HepG2 (cell line): Measurements from ENCODE around the gene APOC3. TPM values are rescaled to one million over a fixed set of nuclear protein-coding genes. Genes with fewer than 3 reads are reported as not detected.
A peak's percentile ranks its signal among the peaks of the same experiment; 100 is the strongest.

ENCODE experiments used
- ARID2 ChIP-seq: sonication (generic); formaldehyde crosslinking; IDR thresholded peaks from 2 replicates; pipeline ENCODE4 v1.8.1; 2022; ENCODE audit warnings: mild to moderate bottlenecking, missing genetic modification reagents, borderline replicate concordance
- FIP1L1 ChIP-seq: fragments of 200-400 bp; formaldehyde crosslinking; IDR thresholded peaks from 2 replicates; pipeline ENCODE4 v1.6.1; 2018; ENCODE audit warnings: low read depth, mild to moderate bottlenecking, low read length, moderate library complexity, borderline replicate concordance; ENCODE audit not compliant: insufficient read depth
- ISX ChIP-seq: sonication (generic); formaldehyde crosslinking; conservative IDR thresholded peaks from 2 replicates; pipeline ENCODE4 v1.5.0; 2020; ENCODE audit warnings: missing genetic modification reagents
- JARID2 ChIP-seq: sonication (generic); formaldehyde crosslinking; IDR thresholded peaks from 2 replicates; pipeline ENCODE4 v1.8.1; 2023; ENCODE audit warnings: missing genetic modification reagents, inconsistent platforms; ENCODE audit not compliant: insufficient replicate concordance
- JUND ChIP-seq: sonication (generic); formaldehyde crosslinking; IDR thresholded peaks from 2 replicates; pipeline ENCODE4 v1.8.0; 2022; ENCODE audit warnings: mild to moderate bottlenecking, missing genetic modification reagents
- MBNL3 ChIP-seq: fragments of 250-450 bp; sonication (Bioruptor Pico); conservative IDR thresholded peaks from 2 replicates; pipeline ENCODE4 v1.8.0; 2022; ENCODE audit warnings: mild to moderate bottlenecking, inconsistent platforms
- SMARCE1 ChIP-seq: fragments of 450-650 bp; IDR thresholded peaks from 2 replicates; pipeline ENCODE4 v1.6.1; 2017; ENCODE audit warnings: borderline replicate concordance
- SPEN ChIP-seq: sonication (generic); formaldehyde crosslinking; IDR thresholded peaks from 2 replicates; pipeline ENCODE4 v1.5.1; 2020; ENCODE audit warnings: low read depth, mild to moderate bottlenecking, missing genetic modification reagents
- THAP9 ChIP-seq: sonication (generic); formaldehyde crosslinking; IDR thresholded peaks from 2 replicates; pipeline ENCODE4; 2020; ENCODE audit warnings: missing genetic modification reagents, mild to moderate bottlenecking, borderline replicate concordance
- USF2 ChIP-seq, 2 experiments: sonication (generic) in 1 of 2; formaldehyde crosslinking in 1 of 2; IDR thresholded peaks; 2 replicates each; pipeline versions ENCODE4 v1.5.1 to v1.6.1; 2011 to 2020; ENCODE audit warnings: borderline replicate concordance in 1 of 2, low read depth in 1 of 2, low read length in 1 of 2, mild to moderate bottlenecking in 1 of 2, missing genetic modification reagents in 1 of 2, moderate library complexity in 1 of 2
- ZNF101 ChIP-seq: sonication (generic); formaldehyde crosslinking; IDR thresholded peaks from 2 replicates; pipeline ENCODE4 v1.4.0; 2020; ENCODE audit warnings: mild to moderate bottlenecking, low read depth, missing genetic modification reagents, borderline replicate concordance
- ZNF484 ChIP-seq: sonication (generic); formaldehyde crosslinking; IDR thresholded peaks from 2 replicates; pipeline ENCODE4 v1.5.1; 2020; ENCODE audit warnings: mild to moderate bottlenecking, low read depth, missing genetic modification reagents, borderline replicate concordance
- ZNF605 ChIP-seq: sonication (generic); formaldehyde crosslinking; IDR thresholded peaks from 2 replicates; pipeline ENCODE4 v1.8.0; 2022; ENCODE audit warnings: mild to moderate bottlenecking, missing genetic modification reagents
- ZNF629 ChIP-seq: sonication (generic); formaldehyde crosslinking; conservative IDR thresholded peaks from 2 replicates; pipeline ENCODE4 v1.5.0; 2020; ENCODE audit warnings: missing genetic modification reagents
- ZNF713 ChIP-seq: sonication (generic); formaldehyde crosslinking; IDR thresholded peaks from 2 replicates; pipeline ENCODE4 v1.4.0; 2020; ENCODE audit warnings: mild to moderate bottlenecking, missing genetic modification reagents
- ZNF850 ChIP-seq: sonication (generic); formaldehyde crosslinking; conservative IDR thresholded peaks from 2 replicates; pipeline ENCODE4 v1.9.0; 2021; ENCODE audit warnings: mild to moderate bottlenecking, missing genetic modification reagents
- ZSCAN30 ChIP-seq: sonication (generic); formaldehyde crosslinking; IDR thresholded peaks from 2 replicates; pipeline ENCODE4 v1.5.0; 2020; ENCODE audit warnings: mild to moderate bottlenecking, missing genetic modification reagents
- polyA plus RNA-seq, 8 experiments: library from polyadenylated mRNA; depleted of rRNA in 3 of 8; stranded (reverse) in 7 of 8; unstranded in 1 of 8; fragments of >200 nt; fragmentation: Illumina TruSeq in 4 of 8; extraction: Trizol in 4 of 8; gene quantifications; 2 replicates each; pipeline versions ENCODE4 v1.2.1 to v1.2.3, GENCODE V29; 2011 to 2016; ENCODE audit warnings: low read depth in 4 of 8, missing spikeins in 1 of 8, mixed read lengths in 1 of 8; ENCODE audit not compliant: insufficient read depth in 1 of 8
- total RNA-seq, 5 experiments: library from RNA; depleted of rRNA; stranded (reverse); fragments of >200 nt; fragmentation: Illumina TruSeq; extraction: Trizol; gene quantifications; 2 replicates each; pipeline ENCODE4 v1.2.3, GENCODE V29; 2016; ENCODE audit warnings: low read depth in 1 of 5

Gene APOC3
- total and polyA plus RNA-seq, 2 of the 13 experiments (the other 11 are each of a cell fraction or from before 2014, with no cell fraction given): 314 to 687 TPM

DNA sequence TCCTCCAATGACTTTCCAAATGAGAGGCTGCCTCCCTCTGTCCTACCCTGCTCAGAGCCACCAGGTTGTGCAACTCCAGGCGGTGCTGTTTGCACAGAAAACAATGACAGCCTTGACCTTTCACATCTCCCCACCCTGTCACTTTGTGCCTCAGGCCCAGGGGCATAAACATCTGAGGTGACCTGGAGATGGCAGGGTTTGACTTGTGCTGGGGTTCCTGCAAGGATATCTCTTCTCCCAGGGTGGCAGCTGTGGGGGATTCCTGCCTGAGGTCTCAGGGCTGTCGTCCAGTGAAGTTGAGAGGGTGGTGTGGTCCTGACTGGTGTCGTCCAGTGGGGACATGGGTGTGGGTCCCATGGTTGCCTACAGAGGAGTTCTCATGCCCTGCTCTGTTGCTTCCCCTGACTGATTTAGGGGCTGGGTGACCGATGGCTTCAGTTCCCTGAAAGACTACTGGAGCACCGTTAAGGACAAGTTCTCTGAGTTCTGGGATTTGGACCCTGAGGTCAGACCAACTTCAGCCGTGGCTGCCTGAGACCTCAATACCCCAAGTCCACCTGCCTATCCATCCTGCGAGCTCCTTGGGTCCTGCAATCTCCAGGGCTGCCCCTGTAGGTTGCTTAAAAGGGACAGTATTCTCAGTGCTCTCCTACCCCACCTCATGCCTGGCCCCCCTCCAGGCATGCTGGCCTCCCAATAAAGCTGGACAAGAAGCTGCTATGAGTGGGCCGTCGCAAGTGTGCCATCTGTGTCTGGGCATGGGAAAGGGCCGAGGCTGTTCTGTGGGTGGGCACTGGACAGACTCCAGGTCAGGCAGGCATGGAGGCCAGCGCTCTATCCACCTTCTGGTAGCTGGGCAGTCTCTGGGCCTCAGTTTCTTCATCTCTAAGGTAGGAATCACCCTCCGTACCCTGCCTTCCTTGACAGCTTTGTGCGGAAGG lies 2.9 kb downstream of the APOC3 start (continued):
- no peak for TF ChIP-seq THAP9
- TF ChIP-seq ZNF101: 0 out of 2 replicates have a peak, but pooled peaks have one; percentile 83
- TF ChIP-seq ZSCAN30 (CRISPR knock-in tag): no peak
- no peak for TF ChIP-seq ZNF713 (CRISPR knock-in tag)
- peak; percentile 94 for TF ChIP-seq SPEN (CRISPR knock-in tag)
- TF ChIP-seq ZNF484 (CRISPR knock-in tag): no peak
- no peak for TF ChIP-seq USF2 (IDR thresholded peaks at IDR 0.05; ENCODE audit: low read depth, low read length)
- TF ChIP-seq USF2 (CRISPR knock-in tag; IDR thresholded peaks at IDR 0.05; ENCODE audit: borderline replicate concordance): peak; percentile 8; the same call in 1 of the 2 replicates
- TF ChIP-seq JUND: peak; percentile 74; the same call in 1 of the 2 replicates
- peak; percentile 81 for TF ChIP-seq ZNF629
- no peak; the same call in 1 of the 2 replicates for TF ChIP-seq ARID2 (CRISPR knock-in tag)
- TF ChIP-seq SMARCE1: no peak
- TF ChIP-seq ISX (CRISPR knock-in tag): no peak
- peak; percentile 88 for TF ChIP-seq ZNF605 (CRISPR knock-in tag)
- no peak for TF ChIP-seq ZNF850 (CRISPR knock-in tag)
- no peak for TF ChIP-seq MBNL3
- TF ChIP-seq FIP1L1: no peak
- no peak for TF ChIP-seq JARID2 (CRISPR knock-in tag)
